ENCODE data around the gene AFF2.
"Not testable (repeated sequence)": the region's sequence is repeated elsewhere in the genome, so short reads cannot be mapped to it uniquely, and the experiment has no call there.

Gene AFF2

GRCh38 chrX:148854306-148854705, 353.9 kb downstream of the AFF2 start:
- no peak for DNase-seq (ENCODE audit: low read depth in 2 of 2)

- no peak for DNase-seq (ENCODE audit: low read depth in 2 of 2)
Observed at GRCh38 chrX:148856505-148856904, 356.1 kb downstream of the AFF2 start.

- no peak for DNase-seq (ENCODE audit: low read depth in 2 of 2)
Observed at GRCh38 chrX:148865277-148866210, 365.1 kb downstream of the AFF2 start.

GRCh38 chrX:148867596-148867995, 367.2 kb downstream of the AFF2 start:
- DNase-seq (ENCODE audit: low read depth in 2 of 2): no peak

- no peak for DNase-seq (ENCODE audit: low read depth in 2 of 2)
Observed at GRCh38 chrX:148871422-148872160, 371.2 kb downstream of the AFF2 start.

- no peak for DNase-seq (ENCODE audit: low read depth in 2 of 2)
Observed at GRCh38 chrX:148872161-148872535, 371.7 kb downstream of the AFF2 start.

GRCh38 chrX:148872881-148873280, 372.5 kb downstream of the AFF2 start:
- no peak for DNase-seq (ENCODE audit: low read depth in 2 of 2)

GRCh38 chrX:148874636-148875246, 374.3 kb downstream of the AFF2 start:
- DNase-seq (ENCODE audit: low read depth in 2 of 2): no peak

GRCh38 chrX:148878371-148878770, 378.0 kb downstream of the AFF2 start:
- DNase-seq (ENCODE audit: low read depth in 2 of 2): no peak

GRCh38 chrX:148885203-148885602, 384.8 kb downstream of the AFF2 start:
- DNase-seq (ENCODE audit: low read depth in 2 of 2): no peak

GRCh38 chrX:148893395-148893794, 393.0 kb downstream of the AFF2 start:
- DNase-seq (ENCODE audit: low read depth in 2 of 2): no peak

- DNase-seq (ENCODE audit: low read depth in 2 of 2): no peak
Observed at GRCh38 chrX:148902581-148902980, 402.2 kb downstream of the AFF2 start.

- no peak for DNase-seq (ENCODE audit: low read depth in 2 of 2)
Observed at GRCh38 chrX:148903176-148903575, 402.8 kb downstream of the AFF2 start.

- DNase-seq (ENCODE audit: low read depth in 2 of 2): no peak
Observed at GRCh38 chrX:148904421-148905111, 404.1 kb downstream of the AFF2 start.

- no peak for DNase-seq (ENCODE audit: low read depth in 2 of 2)
Observed at GRCh38 chrX:148905400-148905799, 405.0 kb downstream of the AFF2 start.

GRCh38 chrX:148906628-148907027, 406.2 kb downstream of the AFF2 start:
- DNase-seq (ENCODE audit: low read depth in 2 of 2): not testable (repeated sequence)

- no peak for DNase-seq (ENCODE audit: low read depth in 2 of 2)
Observed at GRCh38 chrX:148909758-148910157, 409.3 kb downstream of the AFF2 start.

GRCh38 chrX:148913971-148914370, 413.6 kb downstream of the AFF2 start:
- DNase-seq (ENCODE audit: low read depth in 2 of 2): no peak

GRCh38 chrX:148914783-148915182, 414.4 kb downstream of the AFF2 start:
- no peak for DNase-seq (ENCODE audit: low read depth in 2 of 2)

GRCh38 chrX:148915474-148915873, 415.1 kb downstream of the AFF2 start:
- DNase-seq (ENCODE audit: low read depth in 2 of 2): no peak

GRCh38 chrX:148917441-148917840, 417.0 kb downstream of the AFF2 start:
- DNase-seq (ENCODE audit: low read depth in 2 of 2): no peak

- DNase-seq (ENCODE audit: low read depth in 2 of 2): no peak
Observed at GRCh38 chrX:148923631-148924030, 423.2 kb downstream of the AFF2 start.
